ENCODE data around the gene MET.

MET gene

GRCh38 chr7:116644628-116645027 lies 27.4 kb upstream of the MET start:
- Histone ChIP-seq H4K91ac (ENCODE audit: low read depth, low read length) (no peak overlapping the region), H3K79me1 (ENCODE audit: low read length) (no peaks in the 10 kb centered on the region), H2AFZ (ENCODE audit: insufficient read depth, low read length, poor library complexity) (no peak overlapping the region), H3K23ac (ENCODE audit: low read length) (no peak overlapping the region), H2BK5ac (ENCODE audit: low read depth, low read length, poor library complexity) (no peak overlapping the region), H3K4me1 (ENCODE audit: control insufficient read depth in 1 of 2, insufficient read depth in 2 of 2, low read length in 2 of 2) (peaks cover 0 to 2% of the 10 kb centered on the region in 2 experiments), H2AK5ac (ENCODE audit: low read length) (no peak overlapping the region), H3K79me2 (ENCODE audit: control insufficient read depth, insufficient read depth, low read length, poor library complexity) (no peaks in the 10 kb centered on the region), H3K18ac (ENCODE audit: low read length) (no peak overlapping the region), H3K9me3 (ENCODE audit: insufficient read depth, low read depth, low read length) (no peaks in the 10 kb centered on the region), H3K27ac (ENCODE audit: low read depth, low read length) (no peak overlapping the region), H2BK120ac (ENCODE audit: insufficient read depth, low read length, poor library complexity) (no peak overlapping the region), H4K12ac (ENCODE audit: low read depth, low read length) (no peak overlapping the region), H3K4me2 (ENCODE audit: low read length) (no peak overlapping the region), H3K27me3 (ENCODE audit: insufficient read depth, low read length) (no peaks in the 10 kb centered on the region), H3K4ac (ENCODE audit: low read depth, low read length) (no peak overlapping the region), H3K9ac (ENCODE audit: low read length) (no peak overlapping the region), H4K8ac (ENCODE audit: low read depth, low read length) (no peak overlapping the region), H3K4me3 (ENCODE audit: low read depth, low read length) (no peak overlapping the region), H2BK12ac (ENCODE audit: low read length) (no peak overlapping the region), H3K14ac (ENCODE audit: low read length) (no peak overlapping the region), H3K36me3 (ENCODE audit: control insufficient read depth in 1 of 2, insufficient read depth in 2 of 2, low read length in 2 of 2) (no peaks in the 10 kb centered on the region)
- no CpG with 5 or more reads among the region's 6 CpGs for WGBS (ENCODE audit: extremely low coverage, insufficient coverage, insufficient read length)
- DNase-seq, result no peak

GRCh38 chr7:116647290-116647689 lies 24.7 kb upstream of the MET start:
- H4K8ac ChIP-seq (ENCODE audit: low read depth, low read length), result no peak overlapping the region
- peaks cover 0 to 2% of the 10 kb centered on the region in 2 experiments for H3K4me1 ChIP-seq (ENCODE audit: control insufficient read depth in 1 of 2, insufficient read depth in 2 of 2, low read length in 2 of 2)
- no CpG with 5 or more reads among the region's 2 CpGs for WGBS (ENCODE audit: extremely low coverage, insufficient coverage, insufficient read length)
- no peaks in the 10 kb centered on the region for H3K79me2 ChIP-seq (ENCODE audit: control insufficient read depth, insufficient read depth, low read length, poor library complexity)
- H3K9me3 ChIP-seq (ENCODE audit: insufficient read depth, low read depth, low read length), result no peaks in the 10 kb centered on the region
- no peak overlapping the region for H3K4ac ChIP-seq (ENCODE audit: low read depth, low read length)
- no peak overlapping the region for H3K9ac ChIP-seq (ENCODE audit: low read length)
- no peak overlapping the region for H3K27ac ChIP-seq (ENCODE audit: low read depth, low read length)
- no peaks in the 10 kb centered on the region for H3K36me3 ChIP-seq (ENCODE audit: control insufficient read depth in 1 of 2, insufficient read depth in 2 of 2, low read length in 2 of 2)
- H2BK5ac ChIP-seq (ENCODE audit: low read depth, low read length, poor library complexity), result no peak overlapping the region
- no peak overlapping the region for H3K4me3 ChIP-seq (ENCODE audit: low read depth, low read length)
- no peak overlapping the region for H2AFZ ChIP-seq (ENCODE audit: insufficient read depth, low read length, poor library complexity)
- H3K23ac ChIP-seq (ENCODE audit: low read length), result no peak overlapping the region
- H3K18ac ChIP-seq (ENCODE audit: low read length), result no peak overlapping the region
- H2BK120ac ChIP-seq (ENCODE audit: insufficient read depth, low read length, poor library complexity), result no peak overlapping the region
- no peaks in the 10 kb centered on the region for H3K27me3 ChIP-seq (ENCODE audit: insufficient read depth, low read length)
- no peak overlapping the region for H2AK5ac ChIP-seq (ENCODE audit: low read length)
- no peak for DNase-seq
- H4K12ac ChIP-seq (ENCODE audit: low read depth, low read length), result no peak overlapping the region
- H3K79me1 ChIP-seq (ENCODE audit: low read length), result no peaks in the 10 kb centered on the region
- H4K91ac ChIP-seq (ENCODE audit: low read depth, low read length), result no peak overlapping the region
- H2BK12ac ChIP-seq (ENCODE audit: low read length), result no peak overlapping the region
- H3K14ac ChIP-seq (ENCODE audit: low read length), result no peak overlapping the region
- H3K4me2 ChIP-seq (ENCODE audit: low read length), result no peak overlapping the region

DNA sequence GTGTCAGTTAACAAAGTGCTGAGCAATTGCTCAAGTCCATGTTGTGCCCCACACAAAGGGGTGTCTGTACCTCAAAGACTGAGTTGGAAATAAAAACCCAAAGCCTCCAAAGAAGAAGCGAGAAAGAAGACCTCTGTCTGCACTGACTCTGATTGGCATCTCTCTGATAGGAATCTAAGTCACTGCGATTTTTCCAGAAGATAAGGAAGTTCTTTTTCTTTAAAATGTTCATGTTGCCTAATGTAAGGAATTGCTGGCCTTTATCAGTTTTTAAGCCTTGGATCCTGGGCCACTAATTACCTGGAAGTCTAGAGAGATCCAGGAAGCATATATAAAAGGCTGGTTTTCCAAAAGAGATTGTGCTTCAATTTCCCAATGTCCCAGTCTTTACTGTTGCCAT lies 24.1 kb upstream of the MET start:
- Histone ChIP-seq H3K4ac (ENCODE audit: low read depth, low read length) (no peak overlapping the region), H2BK12ac (ENCODE audit: low read length) (no peak overlapping the region), H3K18ac (ENCODE audit: low read length) (no peak overlapping the region), H3K9me3 (ENCODE audit: insufficient read depth, low read depth, low read length) (no peaks in the 10 kb centered on the region), H3K4me1 (ENCODE audit: control insufficient read depth in 1 of 2, insufficient read depth in 2 of 2, low read length in 2 of 2) (peaks cover 0 to 2% of the 10 kb centered on the region in 2 experiments), H3K79me2 (ENCODE audit: control insufficient read depth, insufficient read depth, low read length, poor library complexity) (no peaks in the 10 kb centered on the region), H3K79me1 (ENCODE audit: low read length) (no peaks in the 10 kb centered on the region), H2AFZ (ENCODE audit: insufficient read depth, low read length, poor library complexity) (no peak overlapping the region), H4K91ac (ENCODE audit: low read depth, low read length) (no peak overlapping the region), H4K8ac (ENCODE audit: low read depth, low read length) (no peak overlapping the region), H3K27me3 (ENCODE audit: insufficient read depth, low read length) (no peaks in the 10 kb centered on the region), H3K27ac (ENCODE audit: low read depth, low read length) (no peak overlapping the region), H3K14ac (ENCODE audit: low read length) (no peak overlapping the region), H3K4me2 (ENCODE audit: low read length) (no peak overlapping the region), H4K12ac (ENCODE audit: low read depth, low read length) (no peak overlapping the region), H3K23ac (ENCODE audit: low read length) (no peak overlapping the region), H2AK5ac (ENCODE audit: low read length) (no peak overlapping the region), H3K9ac (ENCODE audit: low read length) (no peak overlapping the region), H3K36me3 (ENCODE audit: control insufficient read depth in 1 of 2, insufficient read depth in 2 of 2, low read length in 2 of 2) (no peaks in the 10 kb centered on the region), H2BK5ac (ENCODE audit: low read depth, low read length, poor library complexity) (no peak overlapping the region), H2BK120ac (ENCODE audit: insufficient read depth, low read length, poor library complexity) (no peak overlapping the region), H3K4me3 (ENCODE audit: low read depth, low read length) (no peak overlapping the region)
- DNase-seq, result peak; percentile 30 to 90
- WGBS (ENCODE audit: extremely low coverage, insufficient coverage, insufficient read length), result no CpG with 5 or more reads among the region's 2 CpGs

DNA sequence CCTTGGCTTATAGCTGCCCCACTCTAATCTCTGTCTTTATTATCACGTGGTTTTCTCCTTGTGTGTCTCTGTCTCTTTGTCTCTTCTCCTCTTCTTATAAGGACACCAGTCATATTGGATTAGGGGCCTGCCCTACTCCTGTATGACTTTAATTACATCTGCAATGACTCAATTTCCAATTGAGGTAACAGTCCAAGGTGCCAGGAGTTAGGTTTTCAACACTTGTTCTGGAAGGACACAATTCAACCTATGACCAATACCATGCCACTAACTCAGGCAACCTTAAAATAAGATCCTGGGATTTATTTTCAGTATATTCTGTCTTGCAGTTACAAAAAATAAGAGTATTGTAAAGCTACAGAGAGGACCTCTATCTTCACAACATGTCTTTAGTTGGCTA lies 21.6 kb upstream of the MET start:
- H3K27ac ChIP-seq (ENCODE audit: low read depth, low read length), result no peak overlapping the region
- no peak overlapping the region for H3K23ac ChIP-seq (ENCODE audit: low read length)
- H3K79me1 ChIP-seq (ENCODE audit: low read length), result no peaks in the 10 kb centered on the region
- H2AFZ ChIP-seq (ENCODE audit: insufficient read depth, low read length, poor library complexity), result no peak overlapping the region
- H3K27me3 ChIP-seq (ENCODE audit: insufficient read depth, low read length), result no peaks in the 10 kb centered on the region
- no peaks in the 10 kb centered on the region for H3K9me3 ChIP-seq (ENCODE audit: insufficient read depth, low read depth, low read length)
- no CpG with 5 or more reads among the region's 1 CpG for WGBS (ENCODE audit: extremely low coverage, insufficient coverage, insufficient read length)
- no peak overlapping the region for H3K9ac ChIP-seq (ENCODE audit: low read length)
- H2AK5ac ChIP-seq (ENCODE audit: low read length), result no peak overlapping the region
- no peak overlapping the region for H2BK12ac ChIP-seq (ENCODE audit: low read length)
- no peak overlapping the region for H2BK5ac ChIP-seq (ENCODE audit: low read depth, low read length, poor library complexity)
- no peak overlapping the region for H2BK120ac ChIP-seq (ENCODE audit: insufficient read depth, low read length, poor library complexity)
- DNase-seq, result no peak
- no peaks in the 10 kb centered on the region for H3K79me2 ChIP-seq (ENCODE audit: control insufficient read depth, insufficient read depth, low read length, poor library complexity)
- H3K14ac ChIP-seq (ENCODE audit: low read length), result no peak overlapping the region
- H3K4me3 ChIP-seq (ENCODE audit: low read depth, low read length), result no peak overlapping the region
- H3K18ac ChIP-seq (ENCODE audit: low read length), result no peak overlapping the region
- no peaks in the 10 kb centered on the region for H3K36me3 ChIP-seq (ENCODE audit: control insufficient read depth in 1 of 2, insufficient read depth in 2 of 2, low read length in 2 of 2)
- no peak overlapping the region for H4K91ac ChIP-seq (ENCODE audit: low read depth, low read length)
- H4K12ac ChIP-seq (ENCODE audit: low read depth, low read length), result no peak overlapping the region
- H4K8ac ChIP-seq (ENCODE audit: low read depth, low read length), result no peak overlapping the region
- no peak overlapping the region for H3K4me2 ChIP-seq (ENCODE audit: low read length)
- H3K4me1 ChIP-seq (ENCODE audit: control insufficient read depth in 1 of 2, insufficient read depth in 2 of 2, low read length in 2 of 2), result peaks cover 0 to 2% of the 10 kb centered on the region in 2 experiments
- no peak overlapping the region for H3K4ac ChIP-seq (ENCODE audit: low read depth, low read length)
